MCF 10A (cell line): ENCODE results near the gene PNPLA2. TPM values are rescaled to one million over a fixed set of nuclear protein-coding genes. Genes with fewer than 3 reads are reported as not detected.

Experiments used
- BruUV-seq: library from RNA; stranded (reverse); fragments of 400-500 nt; replicated peaks from 2 replicates; lab custom pipeline; 2021; lab: Mats Ljungman, UMichigan
- CTCF ChIA-PET: fragments of 300-600 bp; sonication (Branson Sonifier 250); formaldehyde crosslinking; extraction: SDS; loops from one replicate; lab custom pipeline; 2021; ENCODE audit warnings: antibody characterized with exemption, inconsistent platforms; lab: Yijun Ruan, JAX
- POLR2A ChIA-PET: fragments of 300-600, 350-650 bp; sonication (Branson Sonifier 250); formaldehyde crosslinking; extraction: SDS; loops from one replicate; lab custom pipeline; 2020; ENCODE audit warnings: antibody characterized with exemption, inconsistent platforms; lab: Yijun Ruan, JAX
- DNase-seq: peaks from one replicate; pipeline ENCODE4 v3.0.0-alpha.2; 2018; ENCODE audit not compliant: unreplicated experiment
- H3K27ac Mint-ChIP-seq: one replicate; pipeline ENCODE4 v1.8.0; 2022; ENCODE audit warnings: mild to moderate bottlenecking, low read depth, mixed read lengths; ENCODE audit not compliant: unreplicated experiment
- H3K27me3 Mint-ChIP-seq: one replicate; pipeline ENCODE4 v1.8.0; 2022; ENCODE audit warnings: mixed read lengths; ENCODE audit not compliant: insufficient read depth, unreplicated experiment
- H3K36me3 Mint-ChIP-seq: one replicate; pipeline ENCODE4 v1.8.0; 2022; ENCODE audit warnings: mild to moderate bottlenecking, moderate library complexity, mixed read lengths; ENCODE audit not compliant: insufficient read depth, unreplicated experiment
- H3K4me1 Mint-ChIP-seq: one replicate; pipeline ENCODE4 v1.8.0; 2022; ENCODE audit warnings: mixed read lengths; ENCODE audit not compliant: insufficient read depth, unreplicated experiment
- H3K4me3 Mint-ChIP-seq: one replicate; pipeline ENCODE4 v1.8.0; 2022; ENCODE audit warnings: mild to moderate bottlenecking, moderate library complexity, mixed read lengths; ENCODE audit not compliant: unreplicated experiment
- H3K9me3 Mint-ChIP-seq: one replicate; pipeline ENCODE4 v1.8.0; 2022; ENCODE audit warnings: mixed read lengths; ENCODE audit not compliant: unreplicated experiment
- CTCF ChIP-seq: fragments of 200-600 bp; IDR thresholded peaks from one replicate; pipeline ENCODE4 v1.8.0; 2022; ENCODE audit warnings: antibody characterized with exemption, mild to moderate bottlenecking; ENCODE audit not compliant: unreplicated experiment
- intact Hi-C: fragments of 100-400 bp; cut with micrococcal nuclease; formaldehyde crosslinking; loops from 2 replicates; pipeline ENCODE4 v1.14.1; 2022
- total RNA-seq: library from RNA; stranded (reverse); gene quantifications from 2 replicates; pipeline ENCODE4 v1.2.3, GENCODE V29; 2022

Gene PNPLA2
- total RNA-seq, 1 experiment from 2014 or later: 112 TPM

DNA sequence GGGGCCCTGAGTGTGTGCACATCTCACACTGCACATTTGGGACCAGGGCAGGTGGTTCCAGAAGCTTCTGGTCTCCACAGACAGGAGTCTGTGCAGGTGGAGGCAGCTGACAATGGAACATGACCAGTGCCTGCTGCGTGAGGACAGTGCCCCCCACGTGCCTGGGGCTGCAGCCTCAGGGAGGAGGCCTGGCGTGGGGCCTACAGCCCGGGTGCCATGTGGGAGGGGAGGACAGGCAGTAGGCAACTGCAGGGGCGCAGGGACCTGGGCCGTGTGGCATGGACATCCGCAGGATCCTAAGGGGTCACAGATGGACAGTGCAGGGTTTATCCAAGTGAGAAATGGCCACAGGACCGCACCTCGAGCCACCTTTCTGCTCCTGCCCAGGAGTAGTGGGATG lies 52.8 kb downstream of the PNPLA2 start:
- peaks cover 45% of the 10 kb centered on the region for H3K36me3 Mint-ChIP-seq
- no peak overlapping the region for H3K4me3 Mint-ChIP-seq
- DNase-seq: no peak
- no peak overlapping the region for H3K27ac Mint-ChIP-seq
- no peaks in the 10 kb centered on the region for H3K9me3 Mint-ChIP-seq
- ChIA-PET POLR2A (interaction anchor here (0.6 kb wide), 1 partner anchor 245 kb away, joined by 3 read pairs; no protein-coding TSS in a partner anchor), CTCF (interaction anchor here (1.1 kb wide), 1 partner anchor 180 kb away, joined by 3 read pairs; no protein-coding TSS in a partner anchor)
- TF ChIP-seq CTCF: no peak
- no TSS peak for BruUV-seq
- H3K4me1 Mint-ChIP-seq: no peaks in the 10 kb centered on the region
- no peaks in the 10 kb centered on the region for H3K27me3 Mint-ChIP-seq
- intact Hi-C loops: no loop called here

DNA sequence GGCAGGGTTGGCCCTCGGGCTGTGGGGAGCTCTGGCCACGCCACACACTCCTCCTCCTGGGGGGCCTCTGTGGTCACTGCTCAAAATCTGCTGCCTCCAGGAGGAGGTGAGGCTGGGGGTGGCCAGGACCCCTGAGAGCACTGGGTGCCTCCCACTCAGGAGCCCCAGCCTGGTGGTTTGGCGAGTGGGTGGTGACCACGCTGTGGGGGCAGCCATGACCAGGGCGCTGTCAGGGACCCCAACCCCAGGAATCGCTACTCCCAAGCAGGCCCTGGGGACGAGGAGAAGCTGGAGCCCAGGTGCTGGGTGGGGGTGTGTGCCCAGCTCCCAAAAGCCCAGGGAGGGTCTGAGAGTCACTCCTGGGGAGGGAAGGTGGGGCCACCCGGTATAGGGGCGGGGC lies 54.1 kb downstream of the PNPLA2 start:
- Mint-ChIP-seq H3K4me1 (no peaks in the 10 kb centered on the region), H3K4me3 (no peak overlapping the region), H3K27me3 (no peaks in the 10 kb centered on the region), H3K27ac (no peak overlapping the region), H3K36me3 (peaks cover 32% of the 10 kb centered on the region), H3K9me3 (no peaks in the 10 kb centered on the region)
- DNase-seq: no peak
- no TSS peak for BruUV-seq
- no peak for TF ChIP-seq CTCF
- intact Hi-C loops: no loop called here
- ChIA-PET POLR2A (interaction anchor here (0.8 kb wide), 1 partner anchor 19 kb away, joined by 3 read pairs; no protein-coding TSS in a partner anchor), CTCF (interaction anchor here (1.1 kb wide), 1 partner anchor 179 kb away, joined by 3 read pairs; no protein-coding TSS in a partner anchor)

DNA sequence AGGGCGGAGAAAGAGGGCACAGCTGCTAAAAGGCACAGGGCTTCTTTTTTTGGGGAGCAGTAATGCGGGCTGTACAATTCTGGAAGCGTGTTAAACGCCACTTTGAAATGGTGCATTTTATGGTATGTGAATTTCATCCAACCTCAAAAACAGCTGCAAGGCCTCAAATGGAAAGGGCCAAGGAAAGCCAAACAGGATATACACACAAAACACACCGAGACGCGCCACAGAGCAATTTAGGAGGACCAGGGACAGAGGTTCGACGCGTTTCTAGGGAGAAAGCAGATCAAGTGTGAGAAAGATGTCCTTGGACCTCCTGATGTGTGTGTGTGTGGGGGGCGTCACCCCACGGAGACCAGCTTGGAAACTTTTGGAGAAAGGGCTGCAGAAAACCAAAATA lies 55.0 kb downstream of the PNPLA2 start:
- POLR2A ChIA-PET: no interaction called here
- no peaks in the 10 kb centered on the region for H3K9me3 Mint-ChIP-seq
- H3K27me3 Mint-ChIP-seq: no peaks in the 10 kb centered on the region
- BruUV-seq: no TSS peak
- intact Hi-C loops: no loop called here
- no peak overlapping the region for H3K4me3 Mint-ChIP-seq
- H3K4me1 Mint-ChIP-seq: no peaks in the 10 kb centered on the region
- DNase-seq: no peak
- CTCF ChIA-PET: interaction anchor here (1.1 kb wide), 1 partner anchor 178 kb away, joined by 3 read pairs; no protein-coding TSS in a partner anchor
- H3K27ac Mint-ChIP-seq: no peak overlapping the region
- H3K36me3 Mint-ChIP-seq: peaks cover 26% of the 10 kb centered on the region
- TF ChIP-seq CTCF: no peak

Other genes starting within 250 kb of the PNPLA2 start
- 29.9 and 31.8 TPM in 2 replicates for gene PHRF1, start 242.4 kb upstream of the PNPLA2 start, total RNA-seq
- 7.7 and 9.5 TPM in 2 replicates for gene IRF7, start 203.0 kb upstream of the PNPLA2 start, total RNA-seq
- gene CDHR5, start 194.0 kb upstream of the PNPLA2 start, total RNA-seq: not detected in 2 replicates
- gene SCT, start 191.7 kb upstream of the PNPLA2 start, total RNA-seq: not detected in 2 replicates
- gene DRD4, start 181.6 kb upstream of the PNPLA2 start, total RNA-seq: 0.44 and 1.3 TPM in 2 replicates
- 46.8 and 54.1 TPM in 2 replicates for gene DEAF1, start 123.7 kb upstream of the PNPLA2 start, total RNA-seq
- gene TMEM80, start 123.1 kb upstream of the PNPLA2 start, total RNA-seq: 12.2 and 12.8 TPM in 2 replicates
- 109 and 119 TPM in 2 replicates for gene EPS8L2, start 112.7 kb upstream of the PNPLA2 start, total RNA-seq
- 93.8 and 137 TPM in 2 replicates for gene TALDO1, start 71.5 kb upstream of the PNPLA2 start, total RNA-seq
- gene GATD1, start 41.4 kb upstream of the PNPLA2 start, total RNA-seq: 54.6 and 67.7 TPM in 2 replicates
- gene CEND1, start 28.8 kb upstream of the PNPLA2 start, total RNA-seq: not detected in 2 replicates
- gene SLC25A22, start 20.6 kb upstream of the PNPLA2 start, total RNA-seq: 34.0 and 36.5 TPM in 2 replicates
- gene PIDD1, start 13.7 kb upstream of the PNPLA2 start, total RNA-seq: 15.8 and 22.1 TPM in 2 replicates
- gene RPLP2, start 8.9 kb upstream of the PNPLA2 start, total RNA-seq: 1,886 and 2,142 TPM in 2 replicates
- 1.2 and 1.9 TPM in 2 replicates for gene CRACR2B, start 9.0 kb downstream of the PNPLA2 start, total RNA-seq
- 404 and 412 TPM in 2 replicates for gene CD151, start 14.0 kb downstream of the PNPLA2 start, total RNA-seq
- gene POLR2L, start 23.6 kb downstream of the PNPLA2 start, total RNA-seq: 96.9 and 118 TPM in 2 replicates
- 118 and 148 TPM in 2 replicates for gene TSPAN4, start 23.9 kb downstream of the PNPLA2 start, total RNA-seq
- 82.1 and 94.8 TPM in 2 replicates for gene CHID1, start 91.9 kb downstream of the PNPLA2 start, total RNA-seq
- gene AP2A2, start 107.0 kb downstream of the PNPLA2 start, total RNA-seq: 70.5 and 70.6 TPM in 2 replicates
- not detected in 2 replicates for gene MUC6, start 217.8 kb downstream of the PNPLA2 start, total RNA-seq